B cell (primary cell): ENCODE measurements around the gene DUSP9. TPM values are rescaled to one million over a fixed set of nuclear protein-coding genes. Genes with fewer than 3 reads are reported as not detected.

Experiments
- ATAC-seq: fragments of 200-7000 bp; cut with Tn5 transposase; one replicate; pipeline ENCODE4 v1.10.0; 2021; ENCODE audit warnings: low read depth, mild to moderate bottlenecking, moderate number of reproducible peaks, moderate library complexity
- CTCF ChIA-PET: fragments of 350-600 bp; sonication (Branson Sonifier 250); formaldehyde crosslinking; loops from one replicate; lab custom pipeline; 2021; ENCODE audit warnings: antibody characterized with exemption, inconsistent platforms; lab: Charles Lee
- POLR2A ChIA-PET: fragments of 350-600 bp; sonication (Branson Sonifier 250); formaldehyde crosslinking; loops from one replicate; lab custom pipeline; 2021; ENCODE audit warnings: antibody characterized with exemption; lab: Charles Lee
- DNase-seq: peaks from one replicate; pipeline ENCODE4 v3.0.0; 2013
- H2AFZ ChIP-seq: 2 replicates; pipeline ENCODE4 v1.6.1; 2012; ENCODE audit warnings: mild to moderate bottlenecking, low read depth, low read length; ENCODE audit not compliant: insufficient read depth, poor library complexity, severe bottlenecking
- H3K27ac ChIP-seq, 2 donors: 1 replicate in 1 of 2; 2 replicates in 1 of 2; pipeline ENCODE4 v1.5.1; 2012 to 2013; ENCODE audit warnings: low read length in 2 of 2, mild to moderate bottlenecking in 2 of 2, moderate library complexity in 1 of 2
- H3K27me3 ChIP-seq, 4 experiments: fragments of 200-600 bp in 1 of 4; sonication (generic) in 1 of 4; replicated peaks in 1 of 4; 1 replicate in 2 of 4; 2 replicates in 2 of 4; pipeline versions ENCODE4 v1.6.1 to v1.7.0; 2013 to 2016; ENCODE audit warnings: low read length in 3 of 4, mild to moderate bottlenecking in 2 of 4, mixed read lengths in 1 of 4, moderate library complexity in 1 of 4; ENCODE audit not compliant: insufficient read depth in 4 of 4, control insufficient read depth in 3 of 4; ENCODE audit errors: control extremely low read depth in 1 of 4
- H3K36me3 ChIP-seq, 2 experiments: replicated peaks in 1 of 2; 1 replicate in 1 of 2; 2 replicates in 1 of 2; pipeline versions ENCODE4 v1.6.1 to v1.7.1; 2013; ENCODE audit warnings: low read length in 1 of 2; ENCODE audit not compliant: insufficient read depth in 2 of 2, control insufficient read depth in 1 of 2; ENCODE audit errors: control extremely low read depth in 1 of 2, extremely low read depth in 1 of 2
- H3K4me1 ChIP-seq, 2 donors: fragments of 200-600 bp in 1 of 2; sonication (generic) in 1 of 2; 1 replicate in 1 of 2; 2 replicates in 1 of 2; pipeline versions ENCODE4 v1.5.1 to v1.6.1; 2013 to 2017; ENCODE audit warnings: low read length in 2 of 2; ENCODE audit not compliant: control insufficient read depth in 2 of 2, insufficient read depth in 2 of 2
- H3K4me2 ChIP-seq: replicated peaks from 2 replicates; pipeline ENCODE3; 2012; ENCODE audit warnings: mild to moderate bottlenecking, low read depth, low read length; ENCODE audit not compliant: poor library complexity, severe bottlenecking
- H3K4me3 ChIP-seq, 5 experiments: fragments of 200-600 bp in 1 of 5; sonication (generic) in 1 of 5; 1 replicate in 3 of 5; 2 replicates in 2 of 5; pipeline versions ENCODE4 v1.5.1 to v1.7.0; 2011 to 2016; ENCODE audit warnings: low read length in 4 of 5, mild to moderate bottlenecking in 4 of 5, low read depth in 2 of 5, control low read depth in 1 of 5, moderate library complexity in 1 of 5; ENCODE audit not compliant: insufficient read depth in 1 of 5; ENCODE audit errors: control extremely low read depth in 1 of 5, extremely low read depth in 1 of 5
- H3K79me2 ChIP-seq: fragments of 200-600 bp; sonication (generic); one replicate; pipeline ENCODE4 v1.6.0; 2016; ENCODE audit warnings: low read length; ENCODE audit not compliant: control insufficient read depth, insufficient read depth
- H3K9ac ChIP-seq: fragments of 200-600 bp; sonication (generic); 2 replicates; pipeline ENCODE4 v1.6.1; 2017; ENCODE audit warnings: mild to moderate bottlenecking, low read length, moderate library complexity
- H3K9me3 ChIP-seq, 3 donors: one replicate each; pipeline versions ENCODE4 v1.6.1 to v1.7.1; 2013; ENCODE audit warnings: low read length in 2 of 3; ENCODE audit not compliant: control insufficient read depth in 2 of 3, insufficient read depth in 1 of 3; ENCODE audit errors: control extremely low read depth in 1 of 3
- H4K20me1 ChIP-seq: 2 replicates; pipeline ENCODE4 v1.6.0; 2012; ENCODE audit warnings: mild to moderate bottlenecking, low read length; ENCODE audit not compliant: insufficient read depth, control insufficient read depth, poor library complexity, severe bottlenecking
- H3K27ac Mint-ChIP-seq: one replicate; pipeline ENCODE4 v1.8.0; 2021; ENCODE audit warnings: mixed read lengths
- H3K27me3 Mint-ChIP-seq: one replicate; pipeline ENCODE4 v1.8.0; 2021; ENCODE audit warnings: mixed read lengths
- H3K4me1 Mint-ChIP-seq: one replicate; pipeline ENCODE4 v1.8.0; 2021; ENCODE audit warnings: mixed read lengths
- H3K4me3 Mint-ChIP-seq: one replicate; pipeline ENCODE4 v1.8.0; 2021; ENCODE audit warnings: mixed read lengths
- H3K9me3 Mint-ChIP-seq: one replicate; pipeline ENCODE4 v1.8.0; 2022; ENCODE audit warnings: mixed read lengths; ENCODE audit not compliant: insufficient read depth
- CTCF ChIP-seq: fragments of 200-600 bp; IDR thresholded peaks from one replicate; pipeline ENCODE4 v1.8.0; 2022; ENCODE audit warnings: antibody characterized with exemption, mild to moderate bottlenecking
- EZH2 ChIP-seq: IDR thresholded peaks from 2 replicates; pipeline ENCODE4 v1.6.1; 2012; ENCODE audit warnings: borderline replicate concordance, low read depth, mild to moderate bottlenecking, moderate library complexity, low read length; ENCODE audit not compliant: insufficient read depth, poor library complexity, severe bottlenecking
- WGBS: methylation state at CpG from one replicate; pipeline ENCODE4 v1.1.5; 2013; ENCODE audit warnings: missing lambda C conversion rate; ENCODE audit not compliant: insufficient coverage; 5-methylcytosine and 5-hydroxymethylcytosine counted together
- intact Hi-C: fragments of 100-400 bp; cut with micrococcal nuclease; formaldehyde crosslinking; loops from one replicate; pipeline ENCODE4 v1.10.0; 2022
- polyA plus RNA-seq: library from polyadenylated mRNA; depleted of rRNA; stranded (reverse); fragments of >200 nt; gene quantifications from 2 replicates; pipeline ENCODE4 v1.2.3, GENCODE V29; 2012
- total RNA-seq, 2 donors: library from RNA; stranded (reverse); fragments of 120-200 nt in 1 of 2; gene quantifications; 1 replicate in 1 of 2; 2 replicates in 1 of 2; pipeline versions ENCODE4 v1.2.3 to v1.2.4, GENCODE V29; 2013 to 2022

DUSP9 gene
- total and polyA plus RNA-seq, 2 donors (not counting 1 experiment from before 2014, with no cell fraction given), result not detected

- Mint-ChIP-seq H3K9me3 (no peaks in the 10 kb centered on the region), H3K27ac (no peak overlapping the region), H3K4me3 (no peak overlapping the region), H3K4me1 (no peaks in the 10 kb centered on the region), H3K27me3 (peaks cover 10% of the 10 kb centered on the region)
- H4K20me1 ChIP-seq, result no peaks in the 10 kb centered on the region
- H3K27ac ChIP-seq, result no peak overlapping the region
- no peaks in the 10 kb centered on the region for H3K9me3 ChIP-seq
- H3K4me3 ChIP-seq, result no peak overlapping the region
- H3K36me3 ChIP-seq, result no peaks in the 10 kb centered on the region
- H3K4me1 ChIP-seq, result no peaks in the 10 kb centered on the region
- POLR2A ChIA-PET, result no interaction called here
- H3K4me2 ChIP-seq, result no peak overlapping the region
- no peak overlapping the region for H3K9ac ChIP-seq
- no peaks in the 10 kb centered on the region for H3K79me2 ChIP-seq
- ATAC-seq (no peak), DNase-seq (no peak)
- CTCF ChIA-PET, result no interaction called here
- no peak for TF ChIP-seq EZH2
- no peak for TF ChIP-seq CTCF
- peaks cover 0 to 6% (median 0%) of the 10 kb centered on the region in 4 experiments for H3K27me3 ChIP-seq
- no peak overlapping the region for H2AFZ ChIP-seq
- WGBS, result 97% methylated on average over 10 of the region's 21 CpGs
- intact Hi-C loops, result no loop called here
Observed at GRCh38 chrX:153625271-153626024, 21.6 kb upstream of the DUSP9 start.

GRCh38 chrX:153626025-153626633 is 20.9 kb upstream of the DUSP9 start:
- Mint-ChIP-seq H3K27ac (no peak overlapping the region), H3K4me3 (no peak overlapping the region), H3K4me1 (no peaks in the 10 kb centered on the region), H3K9me3 (peaks cover under 1% of the 10 kb centered on the region), H3K27me3 (peaks cover 12% of the 10 kb centered on the region)
- Histone ChIP-seq H3K36me3 (no peaks in the 10 kb centered on the region), H4K20me1 (no peaks in the 10 kb centered on the region), H3K27me3 (peaks cover 0 to 6% (median 0%) of the 10 kb centered on the region in 4 experiments), H3K4me3 (no peak overlapping the region), H2AFZ (no peak overlapping the region), H3K79me2 (no peaks in the 10 kb centered on the region), H3K27ac (no peak overlapping the region), H3K9me3 (no peaks in the 10 kb centered on the region), H3K4me2 (no peak overlapping the region), H3K4me1 (no peaks in the 10 kb centered on the region), H3K9ac (no peak overlapping the region)
- TF ChIP-seq CTCF, result no peak
- no peak for TF ChIP-seq EZH2
- POLR2A ChIA-PET, result no interaction called here
- no peak for ATAC-seq
- CTCF ChIA-PET, result no interaction called here
- intact Hi-C loops, result no loop called here
- 93% methylated on average over 9 of the region's 16 CpGs for WGBS
- DNase-seq, result no peak
